Measurements from ENCODE around the gene PSENEN.

Gene PSENEN

GRCh38 chr19:35740423-35741202 is 4.8 kb upstream of the PSENEN start:
- POLR2A ChIA-PET: interaction anchor here (0.8 to 2.1 kb wide), 12 partner anchors 8 to 255 kb away, joined by 3 to 20 read pairs (median 6); partner anchors contain the start of genes KMT2B and LIN37
- TF ChIP-seq, protein P1, sequence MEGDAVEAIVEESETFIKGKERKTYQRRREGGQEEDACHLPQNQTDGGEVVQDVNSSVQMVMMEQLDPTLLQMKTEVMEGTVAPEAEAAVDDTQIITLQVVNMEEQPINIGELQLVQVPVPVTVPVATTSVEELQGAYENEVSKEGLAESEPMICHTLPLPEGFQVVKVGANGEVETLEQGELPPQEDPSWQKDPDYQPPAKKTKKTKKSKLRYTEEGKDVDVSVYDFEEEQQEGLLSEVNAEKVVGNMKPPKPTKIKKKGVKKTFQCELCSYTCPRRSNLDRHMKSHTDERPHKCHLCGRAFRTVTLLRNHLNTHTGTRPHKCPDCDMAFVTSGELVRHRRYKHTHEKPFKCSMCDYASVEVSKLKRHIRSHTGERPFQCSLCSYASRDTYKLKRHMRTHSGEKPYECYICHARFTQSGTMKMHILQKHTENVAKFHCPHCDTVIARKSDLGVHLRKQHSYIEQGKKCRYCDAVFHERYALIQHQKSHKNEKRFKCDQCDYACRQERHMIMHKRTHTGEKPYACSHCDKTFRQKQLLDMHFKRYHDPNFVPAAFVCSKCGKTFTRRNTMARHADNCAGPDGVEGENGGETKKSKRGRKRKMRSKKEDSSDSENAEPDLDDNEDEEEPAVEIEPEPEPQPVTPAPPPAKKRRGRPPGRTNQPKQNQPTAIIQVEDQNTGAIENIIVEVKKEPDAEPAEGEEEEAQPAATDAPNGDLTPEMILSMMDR (IDR thresholded peaks at IDR 0.05; ENCODE audit: control extremely low read depth, extremely low read depth, low read depth, missing control alignments): peak; percentile 37
- CTCF ChIA-PET: interaction anchor here (0.9 to 2.2 kb wide), 12 partner anchors 13 to 128 kb away, joined by 3 to 10 read pairs (median 3); partner anchors contain the start of gene APLP1

DNA sequence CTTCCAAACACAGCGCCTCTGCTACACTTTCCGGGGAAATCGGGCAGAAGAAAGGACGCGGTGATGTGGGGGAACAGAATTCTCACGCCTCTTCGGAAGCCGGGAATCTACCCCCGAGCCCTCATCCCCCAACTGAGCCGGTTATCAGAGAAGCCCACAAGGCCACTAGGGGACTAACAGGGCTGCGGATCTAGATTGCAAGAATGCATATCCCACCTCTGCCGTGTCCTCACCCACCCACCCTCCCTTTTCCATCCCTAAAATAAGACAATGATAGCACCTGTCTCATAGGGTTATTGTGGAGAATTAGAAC is 4.3 kb upstream of the PSENEN start:
- ChIA-PET POLR2A (interaction anchor here (0.8 to 2.1 kb wide), 9 partner anchors 10 to 255 kb away, joined by 3 to 20 read pairs (median 7); no protein-coding TSS in a partner anchor), CTCF (interaction anchor here (0.9 to 2.2 kb wide), 10 partner anchors 12 to 127 kb away, joined by 3 to 10 read pairs (median 3); partner anchors contain the start of gene APLP1)
- TF ChIP-seq, protein P1 (IDR thresholded peaks at IDR 0.05; ENCODE audit: control extremely low read depth, extremely low read depth, low read depth, missing control alignments): no peak
- DNase-seq (ENCODE audit: extremely low spot score): no peak

More at GRCh38 chr19:35740423-35741202, 4.8 kb upstream of the PSENEN start:
- DNase-seq (ENCODE audit: extremely low spot score): peak; percentile 98

DNA sequence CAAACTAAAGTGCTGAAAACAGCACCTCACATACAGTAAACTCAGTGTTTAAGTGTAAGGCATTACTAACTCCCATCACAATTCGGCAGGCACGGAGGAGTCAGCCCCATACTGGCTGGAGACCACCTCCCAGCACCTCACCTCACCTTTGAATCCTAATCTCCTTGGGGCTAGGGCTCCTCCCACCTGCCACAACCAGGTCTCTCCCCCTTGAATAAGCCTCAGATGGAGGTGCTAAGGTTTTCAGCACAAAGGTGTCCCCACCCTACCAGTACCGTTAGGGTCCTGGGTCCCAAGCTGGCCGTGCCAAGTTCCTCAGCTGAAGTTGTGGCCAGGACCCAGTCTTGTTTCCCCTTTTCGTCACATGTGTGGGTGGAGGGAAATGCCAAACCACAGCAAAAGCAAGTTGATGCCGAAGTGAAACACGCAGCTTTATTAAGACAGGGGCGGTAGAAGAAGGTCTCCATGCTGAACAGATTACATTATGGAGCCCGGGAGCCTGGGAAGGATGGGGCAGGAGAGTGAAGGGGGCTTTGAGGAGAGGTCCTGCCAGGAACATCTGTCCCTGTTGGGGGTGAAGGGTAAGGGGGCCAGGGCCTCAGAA is 3.2 kb upstream of the PSENEN start, which contains the start of gene IGFLR1:
Gene IGFLR1, minus strand, starts transcription at position 332 of the 604 bp plus-strand sequence. CDS start 1,272 bp downstream, outside the sequence.
- DNase-seq (ENCODE audit: extremely low spot score): peak; percentile 70
- ChIA-PET CTCF (interaction anchor here (1.1 to 1.5 kb wide), 3 partner anchors 15 to 189 kb away, joined by 3 to 5 read pairs (median 4); no protein-coding TSS in a partner anchor), POLR2A (interaction anchor here (0.6 to 1.2 kb wide), 2 partner anchors 24 to 184 kb away, joined by 4 read pairs; no protein-coding TSS in a partner anchor)
- TF ChIP-seq, protein P1 (IDR thresholded peaks at IDR 0.05; ENCODE audit: control extremely low read depth, extremely low read depth, low read depth, missing control alignments): no peak

DNA sequence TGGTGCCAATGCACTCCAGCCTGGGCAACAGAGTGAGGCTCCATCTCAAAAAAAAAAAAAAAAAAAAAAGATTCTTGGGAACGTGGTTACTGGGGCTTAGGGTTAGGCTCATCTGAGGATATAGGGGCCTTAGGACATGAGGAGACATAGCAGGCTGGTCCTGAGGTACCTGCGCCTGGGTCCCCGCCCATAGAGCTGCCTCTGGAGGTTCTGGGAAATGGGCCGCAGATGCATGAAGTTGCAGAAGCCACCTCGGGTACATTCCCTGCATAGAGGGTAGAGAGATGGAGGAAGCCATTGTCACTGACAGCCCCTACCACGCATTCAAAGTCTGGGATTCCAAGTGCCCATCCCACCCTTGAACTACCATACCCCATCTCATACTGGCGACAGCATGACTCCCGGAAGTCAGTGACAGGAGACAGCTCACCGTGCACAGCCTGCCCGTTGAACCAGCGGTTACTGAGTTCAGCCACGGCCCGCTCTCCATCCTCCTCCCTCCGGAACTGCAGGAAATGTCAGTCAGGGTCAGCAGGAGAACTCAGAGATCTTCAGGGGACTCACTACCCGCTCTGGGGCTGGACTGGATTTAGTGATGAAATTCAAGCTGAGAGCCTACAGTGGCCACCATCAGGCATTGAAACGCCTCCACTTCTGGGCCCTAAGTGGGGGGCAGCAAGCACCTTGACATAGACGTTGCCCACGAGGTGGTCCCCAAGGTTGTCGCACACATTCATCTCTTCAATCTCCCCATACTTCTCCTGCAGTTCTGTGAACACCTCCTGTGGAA is 1.6 kb upstream of the PSENEN start:
- TF ChIP-seq, protein P1 (IDR thresholded peaks at IDR 0.05; ENCODE audit: control extremely low read depth, extremely low read depth, low read depth, missing control alignments): no peak
- ChIA-PET CTCF (interaction anchor here (1.0 to 2.1 kb wide), 7 partner anchors 12 to 188 kb away, joined by 3 to 8 read pairs (median 4); no protein-coding TSS in a partner anchor), POLR2A (interaction anchor here (0.6 to 1.0 kb wide), 4 partner anchors 21 to 48 kb away, joined by 3 to 15 read pairs (median 8); no protein-coding TSS in a partner anchor)
- DNase-seq (ENCODE audit: extremely low spot score): no peak

- ChIA-PET CTCF (interaction anchor here (1.0 to 2.1 kb wide), 10 partner anchors 7 to 187 kb away, joined by 3 to 8 read pairs (median 4); no protein-coding TSS in a partner anchor), POLR2A (interaction anchor here (0.6 to 1.0 kb wide), 4 partner anchors 14 to 620 kb away, joined by 3 to 15 read pairs (median 4); no protein-coding TSS in a partner anchor)
- TF ChIP-seq, protein P1 (IDR thresholded peaks at IDR 0.05; ENCODE audit: control extremely low read depth, extremely low read depth, low read depth, missing control alignments): peak; percentile 18
- peak; percentile 83 for DNase-seq (ENCODE audit: extremely low spot score)
These were observed 772 bp upstream of the PSENEN start for GRCh38 chr19:35744430-35745327.
